NCI-H1930 (cell line): ENCODE measurements around the gene TRAF7.
A peak's percentile ranks its signal among the peaks of the same experiment; 100 is the strongest.

Source experiments
- DNase-seq, 2 experiments: peaks; one replicate each; lab custom pipeline; 2025; lab: John Stamatoyannopoulos, UW

Gene TRAF7

GRCh38 chr16:2216330-2216729 is 60.7 kb downstream of the TRAF7 start:
- no peak for DNase-seq

GRCh38 chr16:2223221-2223941 is 67.8 kb downstream of the TRAF7 start, which contains the start of gene E4F1:
Gene E4F1, plus strand, starts transcription at chr16:2223591. Its CDS starts 23 bp downstream, at chr16:2223614.
- peak; percentile 99 to 100 for DNase-seq

- no peak for DNase-seq
Measured at GRCh38 chr16:2223942-2224486, 68.4 kb downstream of the TRAF7 start.

- no peak for DNase-seq
Measured at GRCh38 chr16:2226245-2226793, 70.7 kb downstream of the TRAF7 start.

GRCh38 chr16:2226918-2227317 is 71.3 kb downstream of the TRAF7 start:
- DNase-seq: no peak
